ENCODE measurements around the gene PAX5.

DNA sequence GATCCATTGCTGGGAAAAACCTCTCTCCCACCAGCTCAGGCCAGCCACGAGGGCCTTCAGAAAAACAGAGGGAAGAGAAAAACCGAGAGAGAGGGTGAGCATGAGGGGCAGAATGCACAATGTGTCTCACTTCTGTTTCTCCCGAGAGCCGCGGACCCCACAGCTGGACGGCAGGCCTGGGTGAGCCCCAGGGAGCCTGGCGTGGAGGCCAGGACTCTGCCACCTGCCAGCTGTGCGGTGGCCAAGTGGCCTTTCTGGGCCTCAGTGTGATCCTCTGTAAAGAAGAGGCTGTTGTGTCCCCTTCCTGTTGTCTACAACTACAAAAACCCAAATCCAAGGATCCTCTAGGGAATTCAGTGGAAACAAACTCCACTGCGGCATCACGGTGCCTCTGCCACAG is 179.3 kb downstream of the PAX5 start:
- no peak for TF ChIP-seq CTCF (IDR thresholded peaks at IDR 0.05; ENCODE audit: low read length)
- no peak for TF ChIP-seq EZH2 (optimal IDR thresholded peaks at IDR 0.05; ENCODE audit: low read depth, low read length)
- no peak for TF ChIP-seq EZH2phosphoT487 (IDR thresholded peaks at IDR 0.05; ENCODE audit: low read length)
